Gastroesophageal sphincter (tissue), 4 donors: ENCODE data around the gene TMEM245. TPM values are rescaled to one million over a fixed set of nuclear protein-coding genes. Genes with fewer than 3 reads are reported as not detected.

ENCODE experiments used
- ATAC-seq: fragments of 150-250 bp; one replicate; pipeline ENCODE4 v1.9.1; 2016; ENCODE audit warnings: mild to moderate bottlenecking, moderate library complexity
- H3K27ac ChIP-seq, 4 donors: fragments of 200-600 bp; sonication (generic) in 3 of 4; 1 replicate in 3 of 4; 2 replicates in 1 of 4; pipeline ENCODE4 v1.5.1; 2016 to 2019
- H3K27me3 ChIP-seq: fragments of 200-600 bp; sonication (generic); one replicate; pipeline ENCODE4 v1.5.1; 2019
- H3K36me3 ChIP-seq, 2 donors: fragments of 200-600 bp; sonication (generic); one replicate each; pipeline ENCODE4 v1.5.1; 2019; ENCODE audit warnings: control low read depth in 1 of 2
- H3K4me1 ChIP-seq, 3 donors: fragments of 200-600 bp; sonication (generic); 1 replicate in 2 of 3; 2 replicates in 1 of 3; pipeline ENCODE4 v1.5.1; 2016 to 2019; ENCODE audit warnings: control low read depth in 2 of 3
- H3K4me3 ChIP-seq, 2 donors: fragments of 200-600 bp; sonication (generic); one replicate each; pipeline ENCODE4 v1.5.1; 2019; ENCODE audit warnings: mild to moderate bottlenecking in 1 of 2, moderate library complexity in 1 of 2
- H3K9me3 ChIP-seq, 3 donors: fragments of 200-600 bp; sonication (generic); one replicate each; pipeline ENCODE4 v1.5.1; 2017 to 2019; ENCODE audit warnings: control low read depth in 2 of 3
- CTCF ChIP-seq, 4 experiments: fragments of 200-600 bp in 2 of 4; fragments of 450-650 bp in 2 of 4; sonication (generic) in 1 of 4; IDR thresholded peaks; one replicate each; pipeline ENCODE4 v1.5.1; 2017 to 2019; ENCODE audit warnings: antibody characterized with exemption in 4 of 4, mild to moderate bottlenecking in 2 of 4, moderate library complexity in 2 of 4
- EP300 ChIP-seq: sonication (generic); formaldehyde crosslinking; IDR thresholded peaks from one replicate; pipeline ENCODE4 v1.6.1; 2017; ENCODE audit warnings: antibody characterized with exemption, mild to moderate bottlenecking
- POLR2A ChIP-seq, 2 donors: fragments of 450-650 bp; IDR thresholded peaks; one replicate each; pipeline ENCODE4 v1.6.1; 2017; ENCODE audit warnings: antibody characterized with exemption in 2 of 2, mild to moderate bottlenecking in 2 of 2, moderate library complexity in 1 of 2
- POLR2AphosphoS5 ChIP-seq: sonication (generic); formaldehyde crosslinking; IDR thresholded peaks from one replicate; pipeline ENCODE4 v1.6.1; 2017; ENCODE audit warnings: antibody characterized with exemption
- WGBS, 2 donors: methylation state at CpG; one replicate each; pipeline ENCODE4 v1.1.5; 2018; ENCODE audit warnings: low coverage in 1 of 2; 5-methylcytosine and 5-hydroxymethylcytosine counted together
- total RNA-seq, 4 donors: library from RNA; depleted of rRNA; stranded (reverse); fragments of >200 nt; gene quantifications; one replicate each; pipeline ENCODE4 v1.1.0, GENCODE V29; 2016

The TMEM245 gene
- total RNA-seq, 4 donors from 2014 or later, result 130 to 180 (median 142) TPM

GRCh38 chr9:109124121-109124520 is 4.4 kb upstream of the TMEM245 start:
- Histone ChIP-seq H3K4me3 (no peak overlapping the region), H3K9me3 (no peaks in the 10 kb centered on the region), H3K27me3 (no peaks in the 10 kb centered on the region), H3K27ac (no peak overlapping the region), H3K4me1 (peaks cover 0 to 6% (median 0%) of the 10 kb centered on the region in 3 donors), H3K36me3 (no peaks in the 10 kb centered on the region)
- ATAC-seq, result no peak
- TF ChIP-seq POLR2A (IDR thresholded peaks at IDR 0.05) (no peak), CTCF (IDR thresholded peaks at IDR 0.05) (no peak), EP300 (no peak), POLR2AphosphoS5 (no peak)
- WGBS, 2 donors, result 40 to 48% methylated on average over 1 to 2 of the region's 2 CpGs

DNA sequence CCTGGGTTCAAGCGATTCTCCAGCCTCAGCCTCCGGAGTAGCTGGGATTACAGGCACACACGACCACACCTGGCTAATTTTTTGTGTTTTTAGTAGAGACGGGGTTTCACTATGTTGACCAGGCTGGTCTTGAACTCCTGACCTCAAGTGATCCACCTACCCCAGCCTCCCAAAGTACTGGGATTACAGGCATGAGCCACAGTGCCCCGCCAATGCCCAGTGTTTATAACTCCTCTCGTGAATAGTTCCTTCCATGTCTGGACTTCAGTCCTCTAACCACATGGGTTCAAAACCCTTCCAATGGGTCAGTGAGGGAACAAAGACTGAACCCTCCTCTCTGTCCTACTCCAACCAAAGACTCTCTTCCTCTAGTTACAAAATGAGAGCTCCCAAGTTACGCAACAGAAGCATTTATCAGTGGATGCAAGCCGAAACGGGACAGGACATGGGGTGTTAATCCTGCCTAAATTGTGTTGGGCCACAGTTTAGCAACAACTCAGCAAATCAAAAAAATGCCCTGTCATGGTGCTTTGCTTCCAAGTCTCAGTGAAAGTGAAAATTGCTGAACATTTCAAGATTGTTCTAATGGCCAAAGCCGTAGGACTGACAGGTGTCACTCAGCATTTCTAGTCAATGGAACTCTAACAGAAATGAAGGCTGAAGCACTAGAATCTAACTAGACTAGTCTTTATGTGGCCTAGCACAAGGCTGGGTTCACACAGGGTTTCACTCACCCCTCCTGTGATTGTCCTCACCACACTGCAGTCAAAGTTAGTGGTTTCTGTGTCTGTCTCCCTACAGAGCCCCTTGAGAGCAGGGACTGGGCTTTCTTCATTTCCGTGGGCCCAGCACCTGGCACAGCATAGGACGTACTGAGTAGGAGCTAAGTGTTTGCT is 3.2 kb upstream of the TMEM245 start:
- TF ChIP-seq EP300 (no peak), CTCF (IDR thresholded peaks at IDR 0.05) (no peak), POLR2A (IDR thresholded peaks at IDR 0.05) (no peak), POLR2AphosphoS5 (no peak)
- no peak for ATAC-seq
- peaks cover 0 to 15% (median 0%) of the 10 kb centered on the region in 3 donors for H3K4me1 ChIP-seq

DNA sequence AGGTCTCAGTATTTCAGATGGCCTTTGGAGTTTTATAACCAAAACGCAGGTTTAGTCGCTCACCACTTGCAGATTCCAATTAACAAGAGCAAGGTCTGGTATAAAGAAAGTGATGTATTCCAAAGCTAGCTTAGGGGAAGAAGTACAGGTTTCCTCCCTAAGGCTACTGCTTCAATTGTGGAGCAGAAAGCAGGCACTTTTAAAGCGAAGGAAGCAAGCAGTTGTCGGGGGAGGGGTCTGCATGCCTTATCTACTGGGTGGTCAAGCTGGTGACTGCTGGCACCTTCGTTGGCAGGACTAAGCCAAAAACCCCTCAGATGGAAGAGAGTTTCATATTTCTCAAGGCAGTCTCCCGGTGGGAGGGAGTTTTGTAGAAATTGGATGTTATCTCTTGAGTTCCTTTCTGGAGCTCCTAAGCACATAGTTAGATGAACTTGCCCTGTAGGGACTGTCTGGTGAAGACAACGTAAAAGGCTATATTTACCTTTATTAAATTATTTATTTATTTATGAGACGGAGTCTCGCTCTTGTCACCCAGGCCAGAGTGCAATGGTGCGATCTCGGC is 1.6 kb upstream of the TMEM245 start:
- H3K36me3 ChIP-seq, result no peaks in the 10 kb centered on the region
- TF ChIP-seq POLR2A (IDR thresholded peaks at IDR 0.05) (no peak), EP300 (no peak), CTCF (IDR thresholded peaks at IDR 0.05) (no peak), POLR2AphosphoS5 (no peak)
- no peak for ATAC-seq
- 69 to 79% methylated on average over 6 to 10 of the region's 11 CpGs for WGBS, 2 donors
- no peak overlapping the region for H3K27ac ChIP-seq
- H3K4me3 ChIP-seq, result no peak overlapping the region
- H3K27me3 ChIP-seq, result no peaks in the 10 kb centered on the region
- H3K9me3 ChIP-seq, result no peaks in the 10 kb centered on the region
- H3K4me1 ChIP-seq, result peaks cover 0 to 31% (median 11%) of the 10 kb centered on the region in 3 donors

More for the DNA sequence above, 3.2 kb upstream of the TMEM245 start:
- WGBS, 2 donors, result 88% methylated on average over 2 to 8 of the region's 12 CpGs
- no peaks in the 10 kb centered on the region for H3K36me3 ChIP-seq
- H3K4me3 ChIP-seq, result no peak overlapping the region
- H3K9me3 ChIP-seq, result no peaks in the 10 kb centered on the region
- no peaks in the 10 kb centered on the region for H3K27me3 ChIP-seq
- no peak overlapping the region for H3K27ac ChIP-seq

DNA sequence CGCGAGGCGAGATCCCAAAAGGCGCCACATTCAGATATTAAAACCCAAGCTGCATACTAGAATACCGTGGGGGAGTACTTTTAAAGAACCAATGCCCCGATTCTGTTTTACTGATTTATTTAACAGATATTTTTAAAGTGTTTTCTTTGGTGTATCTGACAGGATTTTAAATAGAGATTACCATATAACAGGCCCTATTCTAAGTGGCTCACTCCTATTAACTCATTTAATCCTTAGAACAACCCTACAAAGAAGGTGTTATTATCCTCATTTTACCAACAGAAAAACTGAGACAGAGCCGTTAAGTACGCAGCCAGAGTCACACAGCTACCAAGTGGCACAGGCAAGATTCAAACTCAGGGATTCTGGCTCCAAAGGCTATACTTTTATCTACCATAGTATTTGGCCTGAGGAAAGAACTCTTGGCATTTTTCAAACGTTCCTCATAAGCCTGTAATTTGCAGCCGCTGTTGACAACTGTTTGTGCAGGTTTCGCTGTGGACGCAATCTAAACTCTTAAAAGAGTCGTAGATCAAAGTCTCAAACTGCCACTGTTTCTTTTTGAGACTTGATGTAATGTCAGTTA is 550 bp upstream of the TMEM245 start:
- 30 to 53% methylated on average over 8 to 12 of the region's 13 CpGs for WGBS, 2 donors
- H3K27ac ChIP-seq, result no peak overlapping the region

More for the DNA sequence above, 550 bp upstream of the TMEM245 start:
- no peaks in the 10 kb centered on the region for H3K27me3 ChIP-seq
- no peaks in the 10 kb centered on the region for H3K36me3 ChIP-seq
- H3K9me3 ChIP-seq, result no peaks in the 10 kb centered on the region
- peaks cover 0 to 41% (median 17%) of the 10 kb centered on the region in 3 donors for H3K4me1 ChIP-seq
- H3K4me3 ChIP-seq, result no peak overlapping the region
- no peak for ATAC-seq
- TF ChIP-seq POLR2A (IDR thresholded peaks at IDR 0.05), result no peak
- no peak for TF ChIP-seq POLR2AphosphoS5
- TF ChIP-seq EP300, result no peak
- TF ChIP-seq CTCF (IDR thresholded peaks at IDR 0.05), result no peak
